Measurements from ENCODE around the gene IRS2.

GRCh38 chr13:109712124-109712722 lies 74.2 kb downstream of the IRS2 start:
- TF ChIP-seq CTCF (IDR thresholded peaks at IDR 0.05; ENCODE audit: low read depth, low read length, missing input control) (no peak), SP1 (IDR thresholded peaks at IDR 0.05) (no peak), FOXA1 (IDR thresholded peaks at IDR 0.05) (no peak), JUND (IDR thresholded peaks at IDR 0.05) (no peak), RXRA (IDR thresholded peaks at IDR 0.05) (no peak), GABPA (IDR thresholded peaks at IDR 0.05 in 1 of 2, conservative IDR thresholded peaks at IDR 0.05 in 1 of 2) (no peak), TAF1 (conservative IDR thresholded peaks at IDR 0.05) (no peak), YY1 (IDR thresholded peaks at IDR 0.05) (no peak), HNF4A (conservative IDR thresholded peaks at IDR 0.05) (no peak), ATF3 (IDR thresholded peaks at IDR 0.05) (no peak)
- TF ChIP-seq, protein P1, sequence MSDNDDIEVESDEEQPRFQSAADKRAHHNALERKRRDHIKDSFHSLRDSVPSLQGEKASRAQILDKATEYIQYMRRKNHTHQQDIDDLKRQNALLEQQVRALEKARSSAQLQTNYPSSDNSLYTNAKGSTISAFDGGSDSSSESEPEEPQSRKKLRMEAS (IDR thresholded peaks at IDR 0.05), result no peak
